IMR-90 (cell line): ENCODE results near the gene ZNF74. TPM values are rescaled to one million over a fixed set of nuclear protein-coding genes. Genes with fewer than 3 reads are reported as not detected.

Source experiments
- ATAC-seq: fragments of 200-7000 bp; cut with Tn5 transposase; 2 replicates; pipeline ENCODE4 v1.9.1; 2020; ENCODE audit warnings: low read depth, mild to moderate bottlenecking, moderate library complexity
- BruUV-seq: library from RNA; stranded (reverse); fragments of 400-500 nt; replicated peaks from 2 replicates; lab custom pipeline; 2021; lab: Mats Ljungman, UMichigan
- CTCF ChIA-PET: fragments of 300-600 bp; formaldehyde crosslinking; extraction: SDS; loops from one replicate; lab custom pipeline; 2021; ENCODE audit warnings: antibody characterized with exemption; lab: Yijun Ruan, JAX
- POLR2A ChIA-PET: fragments of 300-600 bp; sonication (Branson Sonifier 250); formaldehyde crosslinking; loops from one replicate; lab custom pipeline; 2022; ENCODE audit warnings: antibody characterized with exemption; ENCODE audit not compliant: unreplicated experiment; lab: Charles Lee
- DNase-seq: peaks from one replicate; pipeline ENCODE4 v3.0.0; 2013
- H2AFZ ChIP-seq: replicated peaks from 2 replicates; pipeline ENCODE3; 2013; ENCODE audit warnings: low read length, mild to moderate bottlenecking; ENCODE audit not compliant: poor library complexity
- H2AK5ac ChIP-seq: 2 replicates; pipeline ENCODE4 v1.6.1; 2013; ENCODE audit warnings: low read depth, low read length, inconsistent platforms
- H2AK9ac ChIP-seq: replicated peaks from 2 replicates; pipeline ENCODE3; 2013; ENCODE audit warnings: mild to moderate bottlenecking, low read depth, low read length, moderate library complexity; ENCODE audit not compliant: poor library complexity
- H2BK120ac ChIP-seq: 2 replicates; pipeline ENCODE4 v1.6.1; 2013; ENCODE audit warnings: low read depth, low read length, inconsistent platforms
- H2BK15ac ChIP-seq: 3 replicates; pipeline ENCODE4 v1.6.1; 2013; ENCODE audit warnings: low read depth, low read length, inconsistent platforms
- H2BK20ac ChIP-seq: 2 replicates; pipeline ENCODE4 v1.6.1; 2013; ENCODE audit warnings: low read depth, mild to moderate bottlenecking, inconsistent platforms, low read length, moderate library complexity
- H2BK5ac ChIP-seq: 2 replicates; pipeline ENCODE4 v1.6.1; 2013; ENCODE audit warnings: mild to moderate bottlenecking, low read depth, low read length, inconsistent platforms; ENCODE audit not compliant: poor library complexity, severe bottlenecking
- H3K14ac ChIP-seq: replicated peaks from 2 replicates; pipeline ENCODE4 v1.6.1; 2013; ENCODE audit warnings: low read depth, low read length, inconsistent platforms
- H3K18ac ChIP-seq: 2 replicates; pipeline ENCODE4 v1.6.1; 2013; ENCODE audit warnings: low read depth, low read length, control low read depth
- H3K23ac ChIP-seq: 2 replicates; pipeline ENCODE4 v1.6.1; 2013; ENCODE audit warnings: low read depth, low read length, inconsistent platforms
- H3K27ac ChIP-seq: 2 replicates; pipeline ENCODE4 v1.5.1; 2013; ENCODE audit warnings: mild to moderate bottlenecking, control low read depth, low read length; ENCODE audit not compliant: insufficient read depth
- H3K27me3 ChIP-seq: 2 replicates; pipeline ENCODE4 v1.6.1; 2013; ENCODE audit warnings: low read length; ENCODE audit not compliant: control insufficient read depth, insufficient read depth
- H3K36me3 ChIP-seq: 2 replicates; pipeline ENCODE4 v1.6.1; 2013; ENCODE audit warnings: low read length, mixed read lengths; ENCODE audit not compliant: control insufficient read depth, insufficient read depth
- H3K4ac ChIP-seq: 2 replicates; pipeline ENCODE4 v1.6.1; 2013; ENCODE audit warnings: low read depth, low read length, inconsistent platforms
- H3K4me1 ChIP-seq: 2 replicates; pipeline ENCODE4 v1.6.1; 2013; ENCODE audit warnings: low read length, mixed read lengths; ENCODE audit not compliant: control insufficient read depth, insufficient read depth
- H3K4me2 ChIP-seq: 2 replicates; pipeline ENCODE4 v1.6.1; 2013; ENCODE audit warnings: low read depth, mild to moderate bottlenecking, control low read depth, low read length, moderate library complexity
- H3K4me3 ChIP-seq: 2 replicates; pipeline ENCODE4 v1.5.1; 2013; ENCODE audit warnings: low read depth, mild to moderate bottlenecking, control low read depth, low read length, moderate library complexity; ENCODE audit not compliant: insufficient read depth
- H3K56ac ChIP-seq: 2 replicates; pipeline ENCODE4 v1.6.1; 2013; ENCODE audit warnings: low read length, inconsistent platforms; ENCODE audit not compliant: insufficient read depth; ENCODE audit errors: extremely low read depth
- H3K79me1 ChIP-seq, 2 experiments: 2 replicates each; pipeline ENCODE4 v1.6.1; 2013; ENCODE audit warnings: low read length in 2 of 2, inconsistent platforms in 1 of 2, low read depth in 1 of 2
- H3K9ac ChIP-seq: 2 replicates; pipeline ENCODE4 v1.6.1; 2013; ENCODE audit warnings: low read depth, low read length, control low read depth
- H3K9me1 ChIP-seq: 2 replicates; pipeline ENCODE4 v1.6.1; 2013; ENCODE audit warnings: low read length, inconsistent platforms; ENCODE audit not compliant: insufficient read depth
- H3K9me3 ChIP-seq: 2 replicates; pipeline ENCODE4 v1.6.1; 2013; ENCODE audit warnings: low read length; ENCODE audit not compliant: control insufficient read depth, insufficient read depth
- H4K20me1 ChIP-seq: 2 replicates; pipeline ENCODE4 v1.6.1; 2013; ENCODE audit warnings: low read length, inconsistent platforms; ENCODE audit not compliant: insufficient read depth
- H4K5ac ChIP-seq: 2 replicates; pipeline ENCODE4 v1.6.1; 2013; ENCODE audit warnings: mild to moderate bottlenecking, low read depth, low read length, control low read depth
- H4K8ac ChIP-seq, 2 experiments: 2 replicates each; pipeline ENCODE4 v1.6.1; 2013; ENCODE audit warnings: low read depth in 2 of 2, low read length in 2 of 2, control low read depth in 1 of 2, inconsistent platforms in 1 of 2
- H4K91ac ChIP-seq: 2 replicates; pipeline ENCODE4 v1.6.1; 2013; ENCODE audit warnings: low read depth, low read length, inconsistent platforms; ENCODE audit not compliant: insufficient read depth
- CEBPB ChIP-seq: IDR thresholded peaks from 2 replicates; pipeline ENCODE4 v1.6.1; 2012; ENCODE audit warnings: low read depth, low read length, improper control_type of control experiment
- CHD1 ChIP-seq: IDR thresholded peaks from 2 replicates; pipeline ENCODE4 v1.6.1; 2012; ENCODE audit warnings: low read depth, low read length, improper control_type of control experiment
- CTCF ChIP-seq: conservative IDR thresholded peaks from 2 replicates; pipeline ENCODE4 v1.5.1; 2012; ENCODE audit warnings: mild to moderate bottlenecking, low read depth, low read length, improper control_type of control experiment
- ELK1 ChIP-seq: fragments of 150-350 bp; IDR thresholded peaks from 2 replicates; pipeline ENCODE4 v1.6.1; 2016; ENCODE audit warnings: low read depth, mild to moderate bottlenecking, low read length, moderate library complexity, borderline replicate concordance
- RAD21 ChIP-seq: IDR thresholded peaks from 2 replicates; pipeline ENCODE4 v1.6.1; 2012; ENCODE audit warnings: low read length, improper control_type of control experiment
- RCOR1 ChIP-seq: IDR thresholded peaks from 2 replicates; pipeline ENCODE4 v1.6.1; 2012; ENCODE audit warnings: mild to moderate bottlenecking, low read length, improper control_type of control experiment; ENCODE audit not compliant: insufficient replicate concordance
- RFX5 ChIP-seq: IDR thresholded peaks from 2 replicates; pipeline ENCODE4 v1.8.0; 2012; ENCODE audit warnings: low read depth, mild to moderate bottlenecking, low read length, moderate library complexity
- WGBS, 2 experiments: methylation state at CpG; one replicate each; pipeline versions ENCODE4 v1.1.5 to v1.1.7; 2013; ENCODE audit warnings: missing lambda C conversion rate in 2 of 2; ENCODE audit not compliant: insufficient read length in 1 of 2; ENCODE audit errors: extremely low coverage in 2 of 2; 5-methylcytosine and 5-hydroxymethylcytosine counted together
- dilution Hi-C: fragments of 300-500 bp; cut with HindIII; formaldehyde crosslinking; loops from one replicate; pipeline ENCODE4 v1.14.3; 2018; ENCODE audit warnings: low sequenced_read_pairs; ENCODE audit not compliant: unreplicated experiment
- in situ Hi-C: fragments of 300-500 bp; cut with MboI; formaldehyde crosslinking; loops from 3 replicates; pipeline ENCODE4 v1.14.3; 2019; ENCODE audit warnings: low sequenced_read_pairs, inconsistent platforms, mixed read lengths
- intact Hi-C: fragments of 100-400 bp; cut with micrococcal nuclease; formaldehyde crosslinking; loops from 2 replicates; pipeline ENCODE4 v1.10.0; 2022
- polyA plus RNA-seq, 3 experiments: library from polyadenylated mRNA; depleted of rRNA; stranded (reverse); fragments of >200 nt; gene quantifications; 2 replicates each; pipeline ENCODE4 v1.2.3, GENCODE V29; 2012; ENCODE audit warnings: low replicate concordance in 1 of 3
- total RNA-seq: library from RNA; depleted of rRNA; stranded (reverse); fragments of >200 nt; gene quantifications from 2 replicates; pipeline ENCODE4 v1.2.3, GENCODE V29; 2012

ZNF74 gene
- total and polyA plus RNA-seq, 2 of the 4 experiments (the other 2 are of a cell fraction), result 7.5 to 8.4 TPM

- no peak overlapping the region for H3K9ac ChIP-seq
- no peak for TF ChIP-seq ELK1
- TF ChIP-seq CTCF, result no peak
- no peak for TF ChIP-seq RFX5
- TF ChIP-seq RAD21, result no peak
- TF ChIP-seq CHD1, result no peak
- no peak for TF ChIP-seq CEBPB
- TF ChIP-seq RCOR1, result no peak
- H2AK5ac ChIP-seq, result no peak overlapping the region
- H3K27ac ChIP-seq, result no peak overlapping the region
- no peak overlapping the region for H3K4me3 ChIP-seq
- intact Hi-C loops, result no loop called here
- no peak overlapping the region for H2BK15ac ChIP-seq
- H3K79me1 ChIP-seq, result peaks cover 6 to 21% of the 10 kb centered on the region in 2 experiments; a peak in 2 of 4 replicates
- H3K9me1 ChIP-seq, result peaks cover 3% of the 10 kb centered on the region; the same call in 1 of the 2 replicates
- ChIA-PET CTCF (interaction anchor here (0.8 to 1.5 kb wide), 2 partner anchors 14 to 122 kb away, joined by 3 to 4 read pairs; no protein-coding TSS in a partner anchor), POLR2A (no interaction called here)
- no peaks in the 10 kb centered on the region for H3K27me3 ChIP-seq
- in situ Hi-C loops, result no loop called here
- no peak overlapping the region for H3K18ac ChIP-seq
- no peak overlapping the region for H2BK5ac ChIP-seq
- no peak overlapping the region for H4K5ac ChIP-seq
- no peak overlapping the region for H4K91ac ChIP-seq
- no peak overlapping the region for H2AFZ ChIP-seq
- H3K4me2 ChIP-seq, result no peak overlapping the region
- 38% methylated on average over 3 of the region's 7 CpGs; no CpG with 5 or more reads in 1 of the 2 experiments for WGBS, 2 experiments
- H3K4ac ChIP-seq, result no peak overlapping the region
- H3K14ac ChIP-seq, result no peak overlapping the region
- H2BK120ac ChIP-seq, result no peak overlapping the region
- peaks cover 25% of the 10 kb centered on the region for H3K36me3 ChIP-seq
- BruUV-seq, result no TSS peak
- 0 out of 2 replicates have a peak, but pooled peaks cover 4% of the 10 kb centered on the region for H4K20me1 ChIP-seq
- H3K56ac ChIP-seq, result no peak overlapping the region
- H3K4me1 ChIP-seq, result peaks cover 7% of the 10 kb centered on the region
- no peak overlapping the region for H2AK9ac ChIP-seq
- H2BK20ac ChIP-seq, result no peak overlapping the region
- DNase-seq, result no peak
- no peaks in the 10 kb centered on the region for H3K9me3 ChIP-seq
- no peak overlapping the region for H3K23ac ChIP-seq
- no peak for ATAC-seq
- H4K8ac ChIP-seq, result no peak overlapping the region
- dilution Hi-C loops, result no loop called here
Observed at GRCh38 chr22:20442485-20443284, 48.7 kb downstream of the ZNF74 start.
